NCI-H2107 (cell line): ENCODE data around the gene UNC80.

Experiments used
- DNase-seq: peaks from one replicate; lab custom pipeline; 2025; lab: John Stamatoyannopoulos, UW

The UNC80 gene

GRCh38 chr2:209917154-209917771 lies 145.6 kb downstream of the UNC80 start:
- DNase-seq, result no peak

- DNase-seq, result no peak
Observed at GRCh38 chr2:209918251-209918650, 146.6 kb downstream of the UNC80 start.

GRCh38 chr2:209922116-209922515 lies 150.5 kb downstream of the UNC80 start:
- no peak for DNase-seq

GRCh38 chr2:209929369-209929768 lies 157.7 kb downstream of the UNC80 start:
- no peak for DNase-seq

GRCh38 chr2:209933499-209934483 lies 162.2 kb downstream of the UNC80 start:
- DNase-seq, result no peak

- no peak for DNase-seq
Observed at GRCh38 chr2:209936106-209936666, 164.6 kb downstream of the UNC80 start.

GRCh38 chr2:209937893-209938292 lies 166.3 kb downstream of the UNC80 start:
- no peak for DNase-seq

- no peak for DNase-seq
Observed at GRCh38 chr2:209938906-209939305, 167.3 kb downstream of the UNC80 start.

- DNase-seq, result no peak
Observed at GRCh38 chr2:209940936-209941335, 169.3 kb downstream of the UNC80 start.

- no peak for DNase-seq
Observed at GRCh38 chr2:209942426-209942825, 170.8 kb downstream of the UNC80 start.

- no peak for DNase-seq
Observed at GRCh38 chr2:209942936-209943605, 171.4 kb downstream of the UNC80 start.

GRCh38 chr2:209943776-209944175 lies 172.1 kb downstream of the UNC80 start:
- DNase-seq, result no peak

- no peak for DNase-seq
Observed at GRCh38 chr2:209946539-209946938, 174.9 kb downstream of the UNC80 start.

- DNase-seq, result peak; percentile 2
Observed at GRCh38 chr2:209956271-209956670, 184.6 kb downstream of the UNC80 start.

- DNase-seq, result no peak
Observed at GRCh38 chr2:209958016-209958415, 186.4 kb downstream of the UNC80 start.

- no peak for DNase-seq
Observed at GRCh38 chr2:209960045-209960444, 188.4 kb downstream of the UNC80 start.

- DNase-seq, result no peak
Observed at GRCh38 chr2:209960676-209961630, 189.3 kb downstream of the UNC80 start.

- DNase-seq, result no peak
Observed at GRCh38 chr2:209965723-209966122, 194.1 kb downstream of the UNC80 start.

- DNase-seq, result no peak
Observed at GRCh38 chr2:209969692-209970091, 198.1 kb downstream of the UNC80 start.

- DNase-seq, result no peak
Observed at GRCh38 chr2:209970271-209970670, 198.6 kb downstream of the UNC80 start.

GRCh38 chr2:209970711-209971110 lies 199.1 kb downstream of the UNC80 start:
- no peak for DNase-seq
